HG03108 (cell line): ENCODE data around the gene PIK3R1.
"Not testable (repeated sequence)": the region's sequence is repeated elsewhere in the genome, so short reads cannot be mapped to it uniquely, and the experiment has no call there.

ENCODE experiments used
- ATAC-seq: cut with Tn5 transposase; IDR thresholded peaks from one replicate; pipeline ENCODE4 v1.9.1; 2021; ENCODE audit warnings: moderate library complexity; ENCODE audit not compliant: unreplicated experiment

Gene PIK3R1

GRCh38 chr5:68192679-68193060 lies 22.9 kb upstream of the PIK3R1 start:
- ATAC-seq, result no peak

GRCh38 chr5:68193481-68194036 lies 22.0 kb upstream of the PIK3R1 start:
- ATAC-seq, result no peak

GRCh38 chr5:68194386-68194785 lies 21.2 kb upstream of the PIK3R1 start:
- ATAC-seq, result no peak

- no peak for ATAC-seq
Measured at GRCh38 chr5:68195137-68195536, 20.4 kb upstream of the PIK3R1 start.

GRCh38 chr5:68196876-68197275 lies 18.7 kb upstream of the PIK3R1 start:
- ATAC-seq, result peak; percentile 97

- no peak for ATAC-seq
Measured at GRCh38 chr5:68200288-68200687, 15.3 kb upstream of the PIK3R1 start.

GRCh38 chr5:68210654-68211053 lies 4.9 kb upstream of the PIK3R1 start:
- not testable (repeated sequence) for ATAC-seq

GRCh38 chr5:68214482-68215207 lies 911 bp upstream of the PIK3R1 start:
- no peak for ATAC-seq

GRCh38 chr5:68215898-68216244 lies 315 bp downstream of the PIK3R1 start:
- ATAC-seq, result peak; percentile 39

GRCh38 chr5:68216245-68217046 lies 890 bp downstream of the PIK3R1 start:
- peak; percentile 22 for ATAC-seq

GRCh38 chr5:68217047-68217355 lies 1.4 kb downstream of the PIK3R1 start:
- ATAC-seq, result no peak

GRCh38 chr5:68217528-68217927 lies 2.0 kb downstream of the PIK3R1 start:
- ATAC-seq, result no peak

- no peak for ATAC-seq
Measured at GRCh38 chr5:68219161-68219816, 3.7 kb downstream of the PIK3R1 start.

GRCh38 chr5:68220260-68220659 lies 4.7 kb downstream of the PIK3R1 start:
- no peak for ATAC-seq

GRCh38 chr5:68220914-68221313 lies 5.4 kb downstream of the PIK3R1 start:
- no peak for ATAC-seq

- no peak for ATAC-seq
Measured at GRCh38 chr5:68221488-68221887, 5.9 kb downstream of the PIK3R1 start.

- ATAC-seq, result no peak
Measured at GRCh38 chr5:68222310-68222709, 6.8 kb downstream of the PIK3R1 start.

- ATAC-seq, result no peak
Measured at GRCh38 chr5:68222824-68223354, 7.3 kb downstream of the PIK3R1 start.

- ATAC-seq, result no peak
Measured at GRCh38 chr5:68223904-68224303, 8.3 kb downstream of the PIK3R1 start.

GRCh38 chr5:68224509-68225187 lies 9.1 kb downstream of the PIK3R1 start:
- no peak for ATAC-seq
